Measurements from ENCODE around the gene PPP1R15B.

- no peak for TF ChIP-seq CTCF (IDR thresholded peaks at IDR 0.05)
- no peak for TF ChIP-seq POLR2A (IDR thresholded peaks at IDR 0.05)
- TF ChIP-seq POLR2AphosphoS5 (IDR thresholded peaks at IDR 0.05) = no peak
These were observed 25.9 kb downstream of the PPP1R15B start for GRCh38 chr1:204385727-204386126.

Measured in gastroesophageal sphincter (tissue), 3 donors.